HT1080 (cell line): ENCODE data around the gene EXOC6B. TPM values are rescaled to one million over a fixed set of nuclear protein-coding genes. Genes with fewer than 3 reads are reported as not detected.

ENCODE experiments used
- DNase-seq: peaks from one replicate; pipeline ENCODE4 v3.0.0-alpha.2; 2015; ENCODE audit warnings: low read depth
- total RNA-seq: library from RNA; depleted of rRNA; stranded (reverse); fragments of >200 nt; shearing (Covaris generic); gene quantifications from 2 replicates; pipeline ENCODE4 v1.2.3, GENCODE V29; 2014

The EXOC6B gene
- total RNA-seq, 1 experiment from 2014 or later: 6.8 TPM

DNA sequence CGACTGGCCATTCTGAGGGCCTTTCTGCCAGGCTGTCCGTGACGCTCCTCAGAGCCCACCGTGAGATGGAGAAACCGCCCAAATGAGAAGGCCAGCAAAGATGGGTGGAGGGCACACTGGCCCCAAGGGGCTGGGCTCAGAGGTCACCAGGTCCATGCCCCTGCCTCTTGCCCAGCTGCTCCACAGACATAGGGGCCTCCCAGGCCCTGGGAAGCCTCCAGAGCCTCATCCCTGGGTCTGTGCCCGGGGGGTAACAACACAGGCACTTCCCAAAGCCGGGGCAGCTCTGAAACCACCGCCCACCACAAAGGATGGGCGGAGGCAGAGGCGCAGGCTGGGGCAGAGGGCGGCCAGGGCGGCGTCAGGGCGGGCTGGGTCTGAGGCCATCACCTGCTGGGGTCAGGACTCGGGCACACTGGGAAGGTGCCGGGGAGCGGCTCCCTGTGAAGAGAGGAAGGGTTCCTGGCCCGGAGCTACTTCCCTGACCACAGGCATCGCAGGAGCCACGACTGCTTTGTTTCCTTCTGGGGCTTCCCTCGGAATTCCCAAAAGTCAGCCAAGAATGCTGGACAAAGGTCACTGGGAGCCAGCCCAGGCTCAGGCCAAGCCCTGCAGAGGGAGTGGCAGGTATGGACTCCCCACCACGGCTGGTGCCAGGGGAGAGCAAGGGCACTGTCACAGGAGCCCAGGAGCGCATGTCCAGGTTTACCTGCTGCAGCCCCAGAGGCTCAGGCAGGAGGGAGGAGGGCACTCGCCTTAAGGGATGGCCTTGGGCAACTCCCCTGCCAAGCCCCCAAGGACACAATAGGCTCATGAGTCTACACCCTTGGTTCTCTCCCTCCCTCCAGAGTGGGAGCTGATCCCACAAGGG lies 687.6 kb downstream of the EXOC6B start:
- no peak for DNase-seq

GRCh38 chr2:72137498-72138010 lies 688.3 kb downstream of the EXOC6B start:
- DNase-seq: peak; percentile 37

GRCh38 chr2:72136933-72137497 lies 688.8 kb downstream of the EXOC6B start:
- no peak for DNase-seq

DNA sequence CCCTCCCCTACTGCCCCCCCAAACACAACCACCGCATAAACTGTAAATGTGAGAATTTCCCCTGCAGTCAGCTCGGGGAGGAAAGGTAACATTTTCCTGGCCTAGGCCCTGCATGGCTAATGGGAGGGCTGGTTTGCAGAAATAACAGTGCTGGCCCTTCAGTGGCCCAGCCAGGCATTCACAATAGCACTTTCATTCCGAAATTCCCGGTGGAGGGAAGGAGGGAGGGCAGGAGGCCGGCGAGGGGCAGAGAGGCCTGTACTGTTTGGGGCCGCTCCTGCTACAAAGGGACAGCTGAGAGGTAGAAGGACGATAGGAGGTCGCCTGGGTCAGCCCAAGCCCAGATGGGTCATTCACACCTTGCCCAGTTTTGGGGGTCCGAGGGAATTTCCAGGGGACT lies 689.5 kb downstream of the EXOC6B start:
- DNase-seq: no peak

- no peak for DNase-seq
Observed at GRCh38 chr2:72135921-72136320, 689.9 kb downstream of the EXOC6B start.

DNA sequence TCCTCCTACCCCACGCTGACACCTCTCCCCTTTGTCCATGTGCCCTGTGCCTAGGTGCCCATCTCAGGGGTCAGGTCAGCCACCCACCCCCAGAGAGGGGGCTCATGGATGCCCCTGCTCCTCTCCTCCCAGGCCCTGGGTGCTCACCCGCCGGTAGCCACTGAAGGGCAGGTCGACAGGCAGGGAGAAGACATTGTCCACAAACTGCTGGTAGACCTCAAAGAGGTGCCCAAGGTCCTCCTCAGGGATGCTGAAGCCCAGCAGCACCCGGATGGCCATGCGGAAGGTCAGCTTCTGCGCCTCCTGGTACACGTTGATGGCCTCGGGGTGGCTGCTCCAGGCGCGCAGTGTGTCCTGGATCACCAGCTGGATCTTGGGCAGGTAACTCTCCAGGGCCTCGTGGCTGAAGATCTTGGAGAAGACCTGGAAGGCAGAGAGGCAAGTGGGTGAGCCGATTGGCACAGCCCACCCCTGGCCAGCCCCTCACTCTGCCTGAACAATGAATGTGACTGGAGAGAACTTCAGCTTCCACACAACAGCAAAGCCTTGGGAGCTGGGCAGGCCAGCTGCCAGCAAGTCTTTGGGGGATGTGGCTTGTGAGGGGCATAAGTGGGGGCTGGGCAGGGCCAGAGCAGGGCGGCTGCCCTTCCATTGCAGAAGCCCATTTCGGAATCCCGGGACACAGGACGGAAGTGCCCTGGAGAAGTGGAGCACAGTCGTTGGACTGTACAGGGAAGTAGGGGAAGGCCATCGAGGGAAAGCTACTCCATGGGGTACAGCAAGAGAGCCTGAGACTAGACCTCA lies 690.6 kb downstream of the EXOC6B start:
- no peak for DNase-seq

GRCh38 chr2:72134408-72134996 lies 691.3 kb downstream of the EXOC6B start:
- DNase-seq: no peak

DNA sequence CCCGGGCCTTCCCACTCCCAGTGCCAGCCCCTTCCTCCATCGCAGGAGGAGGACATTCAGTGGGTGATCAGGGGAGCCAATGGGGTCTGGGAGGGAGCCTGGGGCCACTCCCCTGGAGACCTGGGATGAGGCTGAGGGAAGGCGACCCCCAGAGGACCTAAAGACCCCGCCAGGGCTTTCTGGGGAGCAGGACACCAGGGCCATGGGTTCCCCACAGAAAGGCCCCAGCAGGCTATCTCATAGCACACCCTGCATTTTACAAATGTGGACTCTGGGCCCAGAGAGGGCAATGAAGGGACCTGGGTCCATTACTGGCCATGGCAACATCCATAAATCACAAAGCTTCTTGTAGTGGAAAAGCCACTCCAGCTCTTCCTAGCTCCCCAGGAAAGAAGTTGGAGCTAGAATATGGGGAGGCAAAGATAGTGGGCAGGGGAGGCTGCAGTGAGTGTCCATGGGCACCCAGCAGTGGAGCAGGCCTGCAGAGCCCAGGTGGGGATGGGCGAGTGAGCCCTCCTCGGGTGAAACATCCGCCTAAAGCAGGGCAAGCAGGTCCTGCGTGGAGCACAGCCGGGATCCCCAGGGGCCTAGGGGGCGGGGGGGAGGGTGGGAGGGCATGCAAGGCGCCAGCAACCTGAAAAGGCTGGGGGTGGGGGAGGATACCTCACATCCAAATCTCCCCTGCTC lies 692.0 kb downstream of the EXOC6B start:
- DNase-seq: no peak

DNA sequence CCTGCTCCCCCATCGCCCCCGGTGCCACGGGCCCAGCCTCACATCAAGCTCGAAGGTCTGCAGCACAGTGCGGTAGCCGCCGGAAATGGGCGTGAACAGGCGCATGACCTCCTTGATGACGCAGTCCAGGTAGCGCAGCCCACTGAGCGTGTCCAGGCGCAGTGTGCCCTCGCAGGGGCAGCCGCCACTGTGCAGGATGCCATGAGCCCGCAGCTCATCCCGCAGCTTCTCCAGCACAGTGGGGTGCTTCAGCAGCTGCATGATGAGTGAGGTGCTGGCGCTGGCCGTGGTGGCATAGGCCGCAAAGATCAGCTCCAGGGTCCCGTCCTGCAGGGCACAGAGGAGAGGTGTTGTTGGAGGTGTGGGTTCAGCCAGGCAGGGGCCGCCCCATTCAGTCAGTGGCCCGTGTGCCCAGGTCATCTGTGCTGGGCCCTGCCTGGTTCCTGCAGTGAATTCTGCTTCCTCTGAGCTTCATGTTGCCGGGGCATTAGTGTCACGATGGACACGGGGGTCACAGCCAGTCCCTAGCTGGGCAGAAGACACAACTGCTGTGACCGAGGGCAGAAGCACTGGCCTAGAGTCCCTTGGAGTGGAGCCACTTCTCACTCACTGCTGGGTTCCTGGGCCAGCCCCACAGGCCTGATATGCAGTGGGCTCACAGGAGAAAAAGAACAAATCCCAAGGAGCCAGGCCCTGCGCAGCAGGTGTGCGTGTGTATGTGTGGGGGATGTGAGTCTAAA lies 692.7 kb downstream of the EXOC6B start:
- no peak for DNase-seq

DNA sequence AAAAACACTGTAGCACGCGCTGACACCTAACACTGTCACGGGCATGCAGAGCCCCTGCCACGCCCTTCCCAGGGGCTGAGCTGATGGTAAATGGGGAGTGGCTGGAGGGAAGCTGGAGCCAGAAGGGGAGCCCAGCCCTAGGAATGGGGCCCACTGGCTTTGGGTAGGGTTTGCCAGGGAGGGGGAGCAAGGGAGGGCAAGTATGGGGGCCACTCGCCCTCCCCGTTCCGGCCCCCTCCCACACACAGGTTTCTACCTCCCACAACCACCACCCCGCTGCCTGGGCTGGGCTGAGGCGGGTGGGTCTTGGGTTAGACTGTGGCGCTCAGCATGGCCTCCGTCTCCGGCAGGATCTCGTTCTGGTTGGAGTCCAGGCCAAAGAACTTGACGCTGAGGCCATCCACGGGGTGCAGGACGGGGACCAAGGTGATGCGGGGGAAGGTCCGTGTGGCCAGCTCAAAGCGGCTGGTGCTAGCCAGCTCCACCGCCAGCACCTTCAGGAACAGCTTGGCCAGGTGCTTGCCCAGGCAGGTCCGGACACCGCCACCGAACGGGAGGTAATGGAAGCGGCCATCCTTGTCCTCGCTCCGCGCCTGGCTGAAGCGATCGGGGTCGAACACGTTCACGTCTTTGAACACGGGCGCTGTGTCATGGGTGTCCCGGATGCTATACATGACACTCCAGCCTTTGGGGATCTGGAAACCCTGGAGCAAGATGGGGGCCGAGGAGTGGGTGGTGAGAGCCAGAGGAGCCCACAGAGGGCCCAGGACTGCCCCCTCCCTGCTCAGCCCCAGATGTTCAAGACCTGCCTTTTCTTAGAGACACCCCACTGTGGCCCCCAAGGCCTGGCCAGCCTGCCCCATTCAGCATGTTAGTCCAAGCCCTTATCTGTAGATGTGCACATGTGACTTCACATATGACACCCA lies 693.7 kb downstream of the EXOC6B start:
- DNase-seq: no peak

- no peak for DNase-seq
Observed at GRCh38 chr2:72131371-72131891, 694.4 kb downstream of the EXOC6B start.

- DNase-seq: no peak
Observed at GRCh38 chr2:72130659-72131360, 695.0 kb downstream of the EXOC6B start.

GRCh38 chr2:72129681-72130340 lies 696.0 kb downstream of the EXOC6B start:
- DNase-seq: no peak

- no peak for DNase-seq
Observed at GRCh38 chr2:72128843-72129227, 697.0 kb downstream of the EXOC6B start.

DNA sequence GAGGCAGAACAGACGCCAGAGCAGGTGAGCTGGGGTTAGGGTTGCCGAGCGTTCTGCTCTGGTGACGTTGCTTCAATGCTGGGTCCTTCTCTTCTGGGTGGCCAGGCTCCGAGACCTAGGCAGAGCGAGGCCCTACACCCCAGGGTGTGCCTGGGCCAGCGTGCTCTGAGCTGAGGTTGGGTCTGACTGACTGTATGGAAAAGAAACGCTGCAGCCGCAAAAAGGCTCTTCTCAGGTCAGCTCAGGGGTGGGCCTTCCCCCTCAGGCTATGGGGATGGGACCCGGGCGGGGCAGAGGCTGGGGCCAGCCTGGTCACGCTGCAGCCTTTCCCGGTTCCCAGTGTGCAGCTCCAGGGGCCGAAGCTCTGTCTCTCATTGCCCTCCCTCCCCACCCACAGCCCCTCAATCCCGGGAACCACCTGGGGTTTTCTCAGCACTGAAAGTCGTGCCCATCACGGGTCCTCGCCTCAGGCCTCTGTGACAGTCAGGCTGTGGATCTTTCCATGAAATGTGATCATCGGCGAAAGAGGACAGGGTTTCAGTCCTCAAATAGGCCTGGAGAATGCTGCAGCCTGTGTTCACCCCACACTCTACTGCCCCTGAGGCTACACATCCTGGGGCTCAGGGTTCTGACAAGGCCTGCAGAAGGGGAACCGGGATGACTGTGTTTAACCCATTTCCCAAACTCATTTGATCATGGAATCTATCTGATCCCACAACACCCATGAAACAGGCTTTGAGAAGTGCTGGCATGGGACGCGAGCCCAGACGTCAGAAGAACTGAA lies 697.6 kb downstream of the EXOC6B start:
- DNase-seq: no peak

DNA sequence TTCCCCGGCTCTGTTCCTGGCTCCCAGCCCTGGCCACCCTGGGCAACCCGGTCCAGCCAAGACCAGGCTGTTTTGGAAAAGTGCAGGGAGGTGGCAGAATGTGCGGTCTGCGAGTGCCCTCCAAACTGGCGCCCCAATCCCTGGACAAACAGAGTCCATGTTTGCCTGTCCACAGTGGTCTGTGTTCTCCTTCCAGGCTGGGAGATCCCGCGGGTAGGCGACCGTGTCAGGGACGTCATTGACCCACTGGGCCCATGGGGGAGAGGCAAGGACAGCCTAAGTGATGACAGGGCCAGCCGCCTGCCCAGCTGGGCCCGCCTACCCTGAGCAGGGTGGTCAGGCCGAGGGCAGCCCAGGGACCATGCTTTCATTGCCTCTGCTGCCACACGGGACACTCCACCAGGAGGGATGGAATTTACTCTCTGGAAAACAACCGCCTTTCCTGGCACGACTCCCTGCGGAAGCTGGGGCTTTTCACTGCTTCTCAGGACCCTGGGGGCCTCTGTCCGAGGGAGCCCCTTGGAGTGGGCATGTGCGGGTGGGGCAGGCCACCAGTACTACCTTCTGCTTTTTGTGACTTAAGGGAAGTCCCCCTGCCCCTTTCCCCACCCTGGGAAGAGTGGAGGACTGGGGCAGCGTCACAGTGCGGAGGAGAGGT lies 698.3 kb downstream of the EXOC6B start:
- no peak for DNase-seq
